ENCODE results near the gene ULK1.

The ULK1 gene

GRCh38 chr12:131908092-131909080 lies 14.0 kb downstream of the ULK1 start:
- DNase-seq (ENCODE audit: low read depth), result no peak

- no peak for DNase-seq (ENCODE audit: low read depth)
Measured at GRCh38 chr12:131909081-131909751, 14.8 kb downstream of the ULK1 start.

DNA sequence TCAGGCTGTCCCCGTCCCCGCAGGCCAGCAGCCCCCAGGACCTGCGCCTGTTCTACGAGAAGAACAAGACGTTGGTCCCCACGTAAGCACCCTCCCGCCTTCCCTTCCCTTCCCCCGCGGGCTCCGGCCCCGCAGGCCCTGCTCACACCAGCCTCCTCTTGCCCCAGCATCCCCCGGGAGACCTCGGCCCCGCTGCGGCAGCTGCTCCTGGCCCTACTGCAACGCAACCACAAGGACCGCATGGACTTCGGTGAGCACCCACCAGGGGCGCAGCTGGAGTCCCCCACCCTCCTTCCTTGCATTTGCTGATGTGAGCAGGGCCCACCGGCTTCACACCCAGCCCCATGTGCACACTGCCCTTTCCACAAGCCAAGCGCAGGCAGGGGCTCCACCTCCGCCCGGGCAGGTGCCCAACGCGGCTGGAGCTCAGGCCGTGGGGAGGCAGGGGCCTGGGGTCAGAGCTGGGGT lies 15.4 kb downstream of the ULK1 start:
- no peak for DNase-seq (ENCODE audit: low read depth)

- DNase-seq (ENCODE audit: low read depth), result no peak
Measured at GRCh38 chr12:131910302-131911027, 16.0 kb downstream of the ULK1 start.

DNA sequence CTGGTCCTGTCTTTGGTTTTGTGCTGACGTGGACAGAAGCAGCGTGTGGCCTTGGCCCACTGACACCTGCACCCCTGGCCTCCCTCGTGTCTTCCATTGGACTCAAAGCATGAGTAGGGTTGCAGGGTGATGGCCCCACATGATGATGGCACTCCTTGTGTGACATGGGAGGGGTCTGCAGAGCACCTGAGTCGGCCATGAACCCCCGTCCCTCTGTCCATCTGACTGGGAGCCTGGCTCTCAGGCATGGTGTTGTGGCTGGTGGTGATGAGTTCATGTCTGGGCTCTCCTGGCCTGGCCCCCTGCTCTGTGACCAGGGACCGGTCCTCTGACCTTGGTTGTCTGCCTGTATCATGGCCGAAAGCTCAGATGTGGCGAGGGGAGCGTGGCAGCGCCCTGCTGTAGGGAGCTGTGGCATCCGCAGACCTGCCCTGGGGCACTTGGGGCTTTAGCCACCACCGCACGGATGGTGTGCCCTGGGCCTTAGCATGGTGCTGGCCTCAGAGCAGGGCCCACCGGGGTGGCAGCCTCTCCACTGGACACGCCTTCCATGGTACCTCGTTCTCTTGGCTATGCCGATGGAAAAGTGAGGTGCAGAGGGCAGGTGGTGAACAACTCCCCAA lies 16.7 kb downstream of the ULK1 start:
- DNase-seq (ENCODE audit: low read depth), result no peak

- DNase-seq (ENCODE audit: low read depth), result no peak
Measured at GRCh38 chr12:131911851-131912477, 17.5 kb downstream of the ULK1 start.

- no peak for DNase-seq (ENCODE audit: low read depth)
Measured at GRCh38 chr12:131912518-131913274, 18.3 kb downstream of the ULK1 start.

- no peak for DNase-seq (ENCODE audit: low read depth)
Measured at GRCh38 chr12:131913666-131914065, 19.2 kb downstream of the ULK1 start.

GRCh38 chr12:131914179-131914702 lies 19.8 kb downstream of the ULK1 start:
- no peak for DNase-seq (ENCODE audit: low read depth)

DNA sequence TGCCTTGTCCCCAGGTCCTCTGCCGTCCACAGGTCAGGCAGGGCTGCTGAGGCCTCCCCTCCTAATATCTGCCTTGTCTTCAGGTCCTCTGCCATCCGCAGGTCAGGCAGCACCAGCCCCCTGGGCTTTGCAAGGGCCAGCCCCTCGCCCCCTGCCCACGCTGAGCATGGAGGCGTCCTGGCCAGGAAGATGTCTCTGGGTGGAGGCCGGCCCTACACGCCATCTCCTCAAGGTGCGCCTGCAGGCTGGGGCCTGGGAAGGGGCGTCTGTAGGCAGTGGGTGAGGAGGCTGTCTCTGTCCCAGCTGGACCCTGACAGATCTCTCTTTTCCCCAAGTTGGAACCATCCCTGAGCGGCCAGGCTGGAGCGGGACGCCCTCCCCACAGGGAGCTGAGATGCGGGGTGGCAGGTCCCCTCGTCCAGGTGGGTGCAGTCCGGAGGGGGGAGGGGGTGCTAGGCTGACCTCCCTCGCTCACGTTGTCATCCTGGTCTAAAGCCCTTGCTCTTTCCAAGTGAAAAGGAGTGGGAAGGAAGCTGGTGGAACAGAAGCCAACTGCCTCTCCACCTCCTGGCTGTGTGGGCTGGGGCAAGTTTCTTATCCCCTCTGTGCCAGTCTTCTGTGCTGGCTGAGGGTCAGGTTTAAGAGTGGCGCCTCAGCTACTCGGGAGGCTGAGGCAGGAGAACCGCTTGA lies 20.7 kb downstream of the ULK1 start:
- no peak for DNase-seq (ENCODE audit: low read depth)

- no peak for DNase-seq (ENCODE audit: low read depth)
Measured at GRCh38 chr12:131915823-131916222, 21.4 kb downstream of the ULK1 start.

DNA sequence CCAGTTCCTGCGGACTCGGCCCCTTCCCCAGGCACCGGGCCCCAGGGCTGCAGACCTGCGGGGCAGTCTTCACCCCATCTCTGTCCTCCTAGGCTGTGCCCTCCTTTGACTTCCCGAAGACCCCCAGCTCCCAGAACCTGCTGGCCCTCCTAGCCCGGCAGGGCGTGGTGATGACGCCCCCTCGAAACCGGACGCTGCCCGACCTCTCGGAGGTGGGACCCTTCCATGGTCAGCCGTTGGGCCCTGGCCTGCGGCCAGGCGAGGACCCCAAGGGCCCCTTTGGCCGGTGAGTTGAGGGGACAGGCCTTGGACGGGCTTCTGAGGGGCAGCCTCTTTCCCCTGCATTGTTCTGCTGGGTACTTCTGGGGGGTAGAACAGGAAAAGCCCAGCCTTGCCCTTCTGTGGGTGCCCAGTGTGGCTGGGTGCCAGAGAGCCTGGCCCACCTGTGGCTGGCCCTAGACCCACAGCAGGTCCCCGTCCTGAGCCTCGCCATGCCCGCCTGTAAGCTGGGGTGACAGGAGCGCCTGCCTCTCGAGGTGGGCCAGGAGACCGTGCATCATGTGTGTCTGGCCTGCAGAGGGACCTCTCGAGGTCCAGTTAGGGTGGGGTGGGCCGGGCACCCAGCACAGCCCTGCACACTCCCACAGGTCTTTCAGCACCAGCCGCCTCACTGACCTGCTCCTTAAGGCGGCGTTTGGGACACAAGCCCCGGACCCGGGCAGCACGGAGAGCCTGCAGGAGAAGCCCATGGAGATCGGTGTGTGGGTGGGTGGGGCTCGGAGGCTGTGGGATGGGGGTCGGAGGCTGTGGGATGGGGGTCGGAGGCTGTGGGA lies 22.1 kb downstream of the ULK1 start:
- no peak for DNase-seq (ENCODE audit: low read depth)

DNA sequence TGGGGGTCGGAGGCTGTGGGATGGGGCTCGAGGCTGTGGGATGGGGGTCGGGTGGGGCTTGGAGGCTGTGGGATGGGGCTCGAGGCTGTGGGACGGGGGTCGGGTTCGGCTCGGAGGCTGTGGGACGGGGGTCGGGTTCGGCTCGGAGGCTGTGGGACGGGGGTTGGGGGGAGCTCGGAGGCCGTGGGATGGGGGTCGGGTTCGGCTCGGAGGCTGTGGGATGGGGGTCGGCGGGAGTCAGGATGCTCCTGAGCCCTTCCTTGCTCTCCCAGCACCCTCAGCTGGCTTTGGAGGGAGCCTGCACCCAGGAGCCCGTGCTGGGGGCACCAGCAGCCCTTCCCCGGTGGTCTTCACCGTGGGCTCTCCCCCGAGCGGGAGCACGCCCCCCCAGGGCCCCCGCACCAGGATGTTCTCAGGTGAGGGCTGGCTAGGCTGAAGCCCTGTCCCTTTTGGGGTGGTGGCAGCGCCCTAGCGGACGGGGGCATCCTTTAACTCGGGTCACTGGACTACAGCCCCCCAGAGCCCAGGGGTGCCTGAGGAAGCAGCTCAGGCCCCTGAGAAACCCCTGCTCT lies 22.8 kb downstream of the ULK1 start:
- DNase-seq (ENCODE audit: low read depth), result no peak

DNA sequence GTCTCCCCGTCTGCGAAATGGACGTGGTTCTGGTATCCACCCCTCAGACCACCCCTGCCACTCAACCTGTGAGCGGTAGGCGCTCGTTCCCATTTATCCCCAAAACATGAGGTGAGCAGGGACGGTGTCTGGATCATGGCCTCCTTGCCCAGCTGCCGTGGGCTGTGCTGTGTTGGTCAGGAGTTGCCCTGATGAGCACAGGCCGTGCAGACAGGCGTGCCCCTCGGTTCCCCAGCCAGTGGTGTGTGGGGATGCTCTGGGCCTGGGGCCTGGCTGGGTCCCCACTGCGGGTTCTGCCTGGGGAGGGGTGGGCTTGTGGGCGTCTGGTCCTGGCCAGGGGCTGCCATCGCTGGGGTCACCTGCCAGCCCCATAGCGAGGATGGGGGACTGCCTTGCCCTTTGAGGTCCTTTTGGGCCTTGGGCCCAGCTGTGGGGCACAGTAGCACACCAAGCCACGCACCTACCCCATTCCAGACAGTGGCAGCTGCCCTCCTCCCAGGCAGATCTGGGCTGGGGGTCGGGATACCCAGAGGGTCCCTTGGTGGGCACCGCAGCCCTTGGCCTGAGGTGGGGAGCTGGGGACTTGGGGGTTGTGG lies 23.4 kb downstream of the ULK1 start:
- no peak for DNase-seq (ENCODE audit: low read depth)

GRCh38 chr12:131918311-131919050 lies 24.1 kb downstream of the ULK1 start:
- no peak for DNase-seq (ENCODE audit: low read depth)

DNA sequence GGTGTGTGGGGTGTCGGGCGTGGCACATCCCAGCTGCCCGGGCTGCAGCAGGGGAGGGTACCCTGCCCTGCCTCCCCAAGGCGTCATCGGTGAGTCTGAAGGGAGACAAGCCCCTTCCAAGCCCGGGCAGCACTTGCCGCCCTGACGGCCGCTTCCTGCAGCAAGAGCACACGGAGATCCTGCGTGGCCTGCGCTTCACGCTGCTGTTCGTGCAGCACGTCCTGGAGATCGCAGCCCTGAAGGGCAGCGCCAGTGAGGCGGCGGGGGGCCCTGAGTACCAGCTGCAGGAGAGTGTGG lies 24.6 kb downstream of the ULK1 start:
- no peak for DNase-seq (ENCODE audit: low read depth)

GRCh38 chr12:131919366-131920156 lies 25.1 kb downstream of the ULK1 start:
- DNase-seq (ENCODE audit: low read depth), result no peak

All from CMK (cell line).